Measurements from ENCODE around the gene RUSC2. TPM values are rescaled to one million over a fixed set of nuclear protein-coding genes. Genes with fewer than 3 reads are reported as not detected.

Gene RUSC2
- total and polyA plus RNA-seq, 2 of the 4 experiments (the other 2 are of a cell fraction) = 17.4 to 35.4 TPM

- no peak overlapping the region for H3K56ac ChIP-seq (ENCODE audit: extremely low read depth, insufficient read depth, low read length)
- ChIA-PET POLR2A (ENCODE audit: unreplicated experiment) (no interaction called here), CTCF (interaction anchor here (1.3 kb wide), 1 partner anchor 11 kb away, joined by 5 read pairs; no protein-coding TSS in a partner anchor)
- no peaks in the 10 kb centered on the region for H3K36me3 ChIP-seq (ENCODE audit: control insufficient read depth, insufficient read depth, low read length)
- ATAC-seq (ENCODE audit: low read depth) (no peak), DNase-seq (no peak)
- no peak overlapping the region for H3K23ac ChIP-seq (ENCODE audit: low read depth, low read length)
- no peak overlapping the region for H4K91ac ChIP-seq (ENCODE audit: insufficient read depth, low read depth, low read length)
- intact Hi-C loops (cut with micrococcal nuclease) (no loop called here), dilution Hi-C loops (cut with HindIII; ENCODE audit: low sequenced_read_pairs, unreplicated experiment) (no loop called here), in situ Hi-C loops (cut with MboI; ENCODE audit: low sequenced_read_pairs) (loop anchor here (10.0 kb wide), 1 partner anchor 576 kb away; a partner anchor contains a TSS)
- H3K4me1 ChIP-seq (ENCODE audit: control insufficient read depth, insufficient read depth, low read length) = peaks cover 2% of the 10 kb centered on the region
- no peak overlapping the region for H2BK20ac ChIP-seq (ENCODE audit: low read depth, low read length)
- TF ChIP-seq CHD1 (IDR thresholded peaks at IDR 0.05; ENCODE audit: low read depth, low read length) = no peak
- TF ChIP-seq BHLHE40 (IDR thresholded peaks at IDR 0.05; ENCODE audit: low read depth, low read length) = no peak
- TF ChIP-seq NFE2L2 (IDR thresholded peaks at IDR 0.05; ENCODE audit: low read depth, low read length) = no peak
- H2AK5ac ChIP-seq (ENCODE audit: low read depth, low read length) = no peak overlapping the region
- no peak overlapping the region for H3K9ac ChIP-seq (ENCODE audit: low read depth, low read length)
- H3K14ac ChIP-seq (replicated peaks; ENCODE audit: low read depth, low read length) = no peak overlapping the region
- no peak overlapping the region for H2BK120ac ChIP-seq (ENCODE audit: low read depth, low read length)
- H3K4me3 ChIP-seq (ENCODE audit: insufficient read depth, low read depth, low read length) = no peak overlapping the region
- no peak overlapping the region for H2BK5ac ChIP-seq (ENCODE audit: low read depth, low read length, poor library complexity, severe bottlenecking)
- H2AK9ac ChIP-seq (replicated peaks; ENCODE audit: low read depth, low read length, poor library complexity) = no peak overlapping the region
- H3K79me1 ChIP-seq (ENCODE audit: low read depth in 1 of 2, low read length in 2 of 2) = no peaks in the 10 kb centered on the region
- WGBS, 2 experiments (ENCODE audit: extremely low coverage in 2 of 2, insufficient read length in 1 of 2) = no CpG with 5 or more reads among the region's 1 CpG
- H2BK15ac ChIP-seq (ENCODE audit: low read depth, low read length) = no peak overlapping the region
- H3K27ac ChIP-seq (ENCODE audit: insufficient read depth, low read length) = no peak overlapping the region
- H3K27me3 ChIP-seq (ENCODE audit: control insufficient read depth, insufficient read depth, low read length) = peaks cover 7% of the 10 kb centered on the region
- no peaks in the 10 kb centered on the region for H3K9me1 ChIP-seq (ENCODE audit: insufficient read depth, low read length)
- H3K18ac ChIP-seq (ENCODE audit: low read depth, low read length) = peak overlapping the region; percentile 35; the same call in 1 of the 2 replicates
- no peak overlapping the region for H2AFZ ChIP-seq (replicated peaks; ENCODE audit: low read length, poor library complexity)
- no peak overlapping the region for H3K4me2 ChIP-seq (ENCODE audit: low read depth, low read length)
- no peak overlapping the region for H4K8ac ChIP-seq (ENCODE audit: low read depth in 2 of 2, low read length in 2 of 2)
- H4K5ac ChIP-seq (ENCODE audit: low read depth, low read length) = no peak overlapping the region
- H4K20me1 ChIP-seq (ENCODE audit: insufficient read depth, low read length) = no peaks in the 10 kb centered on the region
- H3K9me3 ChIP-seq (ENCODE audit: control insufficient read depth, insufficient read depth, low read length) = no peaks in the 10 kb centered on the region
- no TSS peak for BruUV-seq (replicated peaks)
- no peak overlapping the region for H3K4ac ChIP-seq (ENCODE audit: low read depth, low read length)
These were observed 19.6 kb upstream of the RUSC2 start for GRCh38 chr9:35470340-35470739.

All from IMR-90 (cell line).